Adrenal gland (tissue), 5 donors: Measurements from ENCODE around the gene FOXQ1.

ENCODE experiments used
- CTCF ChIP-seq, 6 experiments: fragments of 450-650 bp in 4 of 6; fragments of 200-600 bp in 2 of 6; sonication (generic) in 1 of 6; IDR thresholded peaks; 1 replicate in 5 of 6; 2 replicates in 1 of 6; pipeline versions ENCODE4 v1.5.1 to v1.8.0; 2016 to 2021; ENCODE audit warnings: antibody characterized with exemption in 6 of 6, mild to moderate bottlenecking in 2 of 6, moderate library complexity in 1 of 6
- POLR2A ChIP-seq, 2 donors: fragments of 450-650 bp; IDR thresholded peaks; one replicate each; pipeline ENCODE4 v1.6.1; 2017; ENCODE audit warnings: antibody characterized with exemption in 2 of 2, mild to moderate bottlenecking in 2 of 2, moderate library complexity in 1 of 2
- donor health status: DM: no; HTN: no; CAD: no.

GRCh38 chr6:1296542-1296941, 15.4 kb upstream of the FOXQ1 start:
- TF ChIP-seq CTCF (IDR thresholded peaks at IDR 0.05) (no peak), POLR2A (IDR thresholded peaks at IDR 0.05) (no peak)
